ENCODE results near the gene ITGB6. TPM values are rescaled to one million over a fixed set of nuclear protein-coding genes. Genes with fewer than 3 reads are reported as not detected.
A peak's percentile ranks its signal among the peaks of the same experiment; 100 is the strongest.

ITGB6 gene
- total RNA-seq, 2 donors from 2014 or later, result 7.3 to 12.3 TPM

GRCh38 chr2:160242893-160243564 lies 43.0 kb upstream of the ITGB6 start:
- WGBS, result 25% methylated on average over 3 of the region's 3 CpGs
- Histone ChIP-seq H3K4me3 (no peak overlapping the region), H3K36me3 (no peaks in the 10 kb centered on the region), H3K9me3 (no peaks in the 10 kb centered on the region), H3K4me1 (replicated peaks) (no peaks in the 10 kb centered on the region), H3K27me3 (replicated peaks; ENCODE audit: insufficient read depth) (no peaks in the 10 kb centered on the region), H3K27ac (no peak overlapping the region)
- TF ChIP-seq CTCF (IDR thresholded peaks at IDR 0.05) (no peak), POLR2A (IDR thresholded peaks at IDR 0.05) (no peak), POLR2AphosphoS5 (IDR thresholded peaks at IDR 0.05) (no peak)
- DNase-seq (ENCODE audit: low spot score), result no peak
- intact Hi-C loops (cut with DNase I), result loop anchor here (10.0 kb wide), 1 partner anchor 732 kb away; no protein-coding TSS in a partner anchor

GRCh38 chr2:160241251-160242137 lies 41.4 kb upstream of the ITGB6 start:
- Histone ChIP-seq H3K27me3 (replicated peaks; ENCODE audit: insufficient read depth) (no peaks in the 10 kb centered on the region), H3K36me3 (no peaks in the 10 kb centered on the region), H3K4me1 (replicated peaks) (no peaks in the 10 kb centered on the region), H3K4me3 (no peak overlapping the region), H3K9me3 (no peaks in the 10 kb centered on the region), H3K27ac (peak overlapping the region; percentile 16)
- peak; percentile 70 for TF ChIP-seq POLR2AphosphoS5 (IDR thresholded peaks at IDR 0.05)
- no peak for TF ChIP-seq CTCF (IDR thresholded peaks at IDR 0.05)
- TF ChIP-seq POLR2A (IDR thresholded peaks at IDR 0.05), result no peak
- intact Hi-C loops (cut with DNase I), result loop anchor here (10.0 kb wide), 1 partner anchor 733 kb away; no protein-coding TSS in a partner anchor
- peak; percentile 61 for DNase-seq (ENCODE audit: low spot score)
- WGBS, result 44% methylated on average over 4 of the region's 4 CpGs

GRCh38 chr2:160239436-160239835 lies 39.4 kb upstream of the ITGB6 start:
- intact Hi-C loops (cut with DNase I), result no loop called here
- DNase-seq (ENCODE audit: low spot score), result no peak

GRCh38 chr2:160238392-160238791 lies 38.3 kb upstream of the ITGB6 start:
- TF ChIP-seq CTCF (IDR thresholded peaks at IDR 0.05) (no peak), POLR2AphosphoS5 (IDR thresholded peaks at IDR 0.05) (no peak), POLR2A (IDR thresholded peaks at IDR 0.05) (no peak)
- Histone ChIP-seq H3K27ac (peak overlapping the region in 1 of 2 donors; percentile 3), H3K36me3 (no peaks in the 10 kb centered on the region), H3K4me1 (replicated peaks) (no peaks in the 10 kb centered on the region), H3K27me3 (replicated peaks; ENCODE audit: insufficient read depth) (no peaks in the 10 kb centered on the region), H3K4me3 (no peak overlapping the region), H3K9me3 (no peaks in the 10 kb centered on the region)
- WGBS, result 45% methylated on average over 4 of the region's 4 CpGs
- intact Hi-C loops (cut with DNase I), result no loop called here
- peak; percentile 26 for DNase-seq (ENCODE audit: low spot score)

More at GRCh38 chr2:160239436-160239835, 39.4 kb upstream of the ITGB6 start:
- Histone ChIP-seq H3K27ac (no peak overlapping the region), H3K27me3 (replicated peaks; ENCODE audit: insufficient read depth) (no peaks in the 10 kb centered on the region), H3K36me3 (no peaks in the 10 kb centered on the region), H3K4me3 (no peak overlapping the region), H3K4me1 (replicated peaks) (no peaks in the 10 kb centered on the region), H3K9me3 (no peaks in the 10 kb centered on the region)
- WGBS, result 63% methylated on average over 5 of the region's 5 CpGs
- no peak for TF ChIP-seq POLR2A (IDR thresholded peaks at IDR 0.05)
- no peak for TF ChIP-seq POLR2AphosphoS5 (IDR thresholded peaks at IDR 0.05)
- no peak for TF ChIP-seq CTCF (IDR thresholded peaks at IDR 0.05)
